Measurements from ENCODE around the gene EFNB2. TPM values are rescaled to one million over a fixed set of nuclear protein-coding genes. Genes with fewer than 3 reads are reported as not detected.

EFNB2 gene
- total and polyA plus RNA-seq, 7 donors: 7.2 to 36.1 (median 12.9) TPM

GRCh38 chr13:106473154-106473553, 62.3 kb downstream of the EFNB2 start:
- Histone ChIP-seq H3K4me3 (no peak overlapping the region), H3K36me3 (no peaks in the 10 kb centered on the region), H3K27me3 (no peaks in the 10 kb centered on the region), H3K27ac (peak overlapping the region in 3 of 4 donors; percentile 58 to 75 (median 74)), H3K4me1 (peaks cover 0 to 22% (median 14%) of the 10 kb centered on the region in 4 donors), H3K9me3 (no peaks in the 10 kb centered on the region)
- DNase-seq: no peak
- intact Hi-C loops (cut with DNase I): no loop called here
- 83 to 92% methylated on average over 9 of the region's 9 CpGs for WGBS, 2 donors
- TF ChIP-seq, protein P1, sequence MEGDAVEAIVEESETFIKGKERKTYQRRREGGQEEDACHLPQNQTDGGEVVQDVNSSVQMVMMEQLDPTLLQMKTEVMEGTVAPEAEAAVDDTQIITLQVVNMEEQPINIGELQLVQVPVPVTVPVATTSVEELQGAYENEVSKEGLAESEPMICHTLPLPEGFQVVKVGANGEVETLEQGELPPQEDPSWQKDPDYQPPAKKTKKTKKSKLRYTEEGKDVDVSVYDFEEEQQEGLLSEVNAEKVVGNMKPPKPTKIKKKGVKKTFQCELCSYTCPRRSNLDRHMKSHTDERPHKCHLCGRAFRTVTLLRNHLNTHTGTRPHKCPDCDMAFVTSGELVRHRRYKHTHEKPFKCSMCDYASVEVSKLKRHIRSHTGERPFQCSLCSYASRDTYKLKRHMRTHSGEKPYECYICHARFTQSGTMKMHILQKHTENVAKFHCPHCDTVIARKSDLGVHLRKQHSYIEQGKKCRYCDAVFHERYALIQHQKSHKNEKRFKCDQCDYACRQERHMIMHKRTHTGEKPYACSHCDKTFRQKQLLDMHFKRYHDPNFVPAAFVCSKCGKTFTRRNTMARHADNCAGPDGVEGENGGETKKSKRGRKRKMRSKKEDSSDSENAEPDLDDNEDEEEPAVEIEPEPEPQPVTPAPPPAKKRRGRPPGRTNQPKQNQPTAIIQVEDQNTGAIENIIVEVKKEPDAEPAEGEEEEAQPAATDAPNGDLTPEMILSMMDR (IDR thresholded peaks at IDR 0.05): no peak
- no peak for TF ChIP-seq POLR2AphosphoS5 (IDR thresholded peaks at IDR 0.05)

- Histone ChIP-seq H3K9me3 (no peaks in the 10 kb centered on the region), H3K36me3 (no peaks in the 10 kb centered on the region), H3K4me1 (peaks cover 0 to 27% (median 17%) of the 10 kb centered on the region in 4 donors), H3K27me3 (no peaks in the 10 kb centered on the region), H3K27ac (peak overlapping the region in 3 of 4 donors; percentile 58 to 75 (median 74)), H3K4me3 (peak overlapping the region in 2 of 4 donors; percentile 33 to 34)
- no peak for DNase-seq
- intact Hi-C loops (cut with DNase I): no loop called here
- TF ChIP-seq POLR2AphosphoS5 (IDR thresholded peaks at IDR 0.05) (no peak), POLR2A (IDR thresholded peaks at IDR 0.05) (no peak), EP300 (IDR thresholded peaks at IDR 0.05) (no peak)
- TF ChIP-seq, protein P1 (IDR thresholded peaks at IDR 0.05): no peak
- WGBS, 2 donors: 69 to 83% methylated on average over 4 of the region's 4 CpGs
These were observed 62.8 kb downstream of the EFNB2 start for GRCh38 chr13:106472621-106473020.

DNA sequence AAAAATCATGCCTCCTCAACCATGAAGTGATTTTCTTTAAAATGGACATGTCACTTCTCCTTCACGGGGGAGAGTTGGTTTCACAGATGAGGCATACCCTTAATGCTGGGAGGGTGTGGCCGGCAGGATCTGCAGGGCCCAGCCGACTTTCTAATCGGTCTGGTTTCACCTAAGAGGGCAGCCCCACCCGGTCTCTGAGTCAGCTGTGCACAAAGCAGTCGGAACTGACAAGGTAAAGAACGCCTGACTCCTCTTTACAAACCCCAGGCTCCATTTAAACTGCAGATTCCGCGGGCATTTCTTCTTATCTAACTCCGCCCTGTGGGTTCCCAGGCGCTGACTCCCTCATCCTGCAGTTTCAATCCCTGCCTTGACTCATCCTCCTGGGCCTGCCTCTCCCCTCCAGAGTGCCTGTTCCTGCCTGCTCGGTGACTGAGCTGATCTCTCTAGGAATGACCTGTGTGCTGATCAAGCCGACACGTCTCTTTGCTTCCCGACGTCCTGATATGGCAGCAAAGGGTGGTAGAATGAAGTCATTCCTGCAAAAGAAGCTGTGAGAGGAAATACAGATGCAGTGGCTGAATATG, 63.4 kb downstream of the EFNB2 start:
- H3K36me3 ChIP-seq: no peaks in the 10 kb centered on the region
- H3K4me1 ChIP-seq: peaks cover 0 to 32% (median 18%) of the 10 kb centered on the region in 4 donors
- peak; percentile 78 for DNase-seq
- H3K9me3 ChIP-seq: no peaks in the 10 kb centered on the region
- intact Hi-C loops (cut with DNase I): no loop called here
- peak overlapping the region in 3 of 4 donors; percentile 58 to 75 (median 74) for H3K27ac ChIP-seq
- TF ChIP-seq EP300 (IDR thresholded peaks at IDR 0.05) (no peak), POLR2A (IDR thresholded peaks at IDR 0.05) (no peak), POLR2AphosphoS5 (IDR thresholded peaks at IDR 0.05) (peak in 1 of 4 donors; percentile 18)
- H3K27me3 ChIP-seq: no peaks in the 10 kb centered on the region
- H3K4me3 ChIP-seq: peak overlapping the region in 3 of 4 donors; percentile 13 to 34 (median 33)
- WGBS, 2 donors: 8 to 48% methylated on average over 16 of the region's 16 CpGs

GRCh38 chr13:106470576-106470975, 64.9 kb downstream of the EFNB2 start:
- H3K27me3 ChIP-seq: no peaks in the 10 kb centered on the region
- H3K36me3 ChIP-seq: no peaks in the 10 kb centered on the region
- no peak overlapping the region for H3K4me3 ChIP-seq
- intact Hi-C loops (cut with DNase I): no loop called here
- TF ChIP-seq, protein P1 (IDR thresholded peaks at IDR 0.05): no peak
- TF ChIP-seq EP300 (IDR thresholded peaks at IDR 0.05) (no peak), POLR2AphosphoS5 (IDR thresholded peaks at IDR 0.05) (no peak), POLR2A (IDR thresholded peaks at IDR 0.05) (no peak)
- no peak for DNase-seq
- no peaks in the 10 kb centered on the region for H3K9me3 ChIP-seq
- peaks cover 0 to 34% (median 12%) of the 10 kb centered on the region in 4 donors for H3K4me1 ChIP-seq
- no peak overlapping the region for H3K27ac ChIP-seq
- WGBS, 2 donors: 70 to 78% methylated on average over 7 of the region's 7 CpGs

DNA sequence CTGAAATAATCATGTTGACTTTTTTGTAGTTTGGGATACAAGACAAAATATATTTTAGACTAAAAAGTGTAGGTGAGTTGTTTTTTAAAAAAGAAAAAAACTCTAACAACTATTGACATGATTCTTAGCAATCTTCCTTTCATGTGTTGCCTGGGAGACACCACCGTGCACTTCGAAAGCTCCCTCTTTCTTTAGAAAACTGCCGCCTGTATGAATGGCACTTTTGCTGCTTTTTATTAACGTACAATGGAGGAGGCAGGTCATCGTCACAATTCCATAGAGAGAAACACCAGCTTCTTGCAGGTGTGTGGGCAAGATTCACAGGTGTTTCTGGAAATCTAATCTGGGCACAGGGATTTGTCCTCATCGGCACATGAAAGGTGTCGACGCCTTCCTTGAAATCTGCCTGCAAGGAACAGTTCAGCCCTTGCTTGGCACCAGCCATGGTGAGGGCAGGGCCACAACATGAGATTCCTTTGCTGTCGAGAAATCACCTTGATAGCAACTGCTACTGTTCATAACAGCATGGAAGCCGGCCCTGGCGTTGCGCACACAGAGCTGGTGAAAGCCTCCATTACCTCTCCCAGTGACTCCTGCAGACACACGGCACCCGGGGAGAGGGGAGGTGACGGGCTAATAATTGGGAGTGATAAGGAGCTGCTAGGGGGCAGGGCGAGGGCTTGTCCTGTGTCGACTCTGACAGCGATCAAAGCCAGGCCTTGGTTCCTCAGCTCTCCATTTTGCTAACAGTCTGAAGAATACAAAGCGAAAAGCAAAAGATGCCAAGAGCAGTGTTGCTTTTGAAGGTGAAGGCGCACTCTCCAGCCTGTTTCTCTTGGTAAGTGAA, 66.5 kb downstream of the EFNB2 start:
- H3K36me3 ChIP-seq: no peaks in the 10 kb centered on the region
- DNase-seq: no peak
- TF ChIP-seq POLR2AphosphoS5 (IDR thresholded peaks at IDR 0.05): no peak
- peak overlapping the region in 3 of 4 donors; percentile 49 to 60 (median 56) for H3K27ac ChIP-seq
- H3K27me3 ChIP-seq: no peaks in the 10 kb centered on the region
- peaks cover 0 to 31% (median 10%) of the 10 kb centered on the region in 4 donors for H3K4me1 ChIP-seq
- H3K4me3 ChIP-seq: no peak overlapping the region
- intact Hi-C loops (cut with DNase I): no loop called here
- H3K9me3 ChIP-seq: no peaks in the 10 kb centered on the region
- WGBS, 2 donors: 88 to 92% methylated on average over 20 of the region's 20 CpGs

Measured in sigmoid colon (tissue), 7 donors.